Keratinocyte (primary cell): ENCODE results near the gene PGAM2.
"Not testable (repeated sequence)": the region's sequence is repeated elsewhere in the genome, so short reads cannot be mapped to it uniquely, and the experiment has no call there.

Experiments
- CTCF ChIP-seq, 3 experiments: IDR thresholded peaks in 1 of 3; conservative IDR thresholded peaks in 1 of 3; optimal IDR thresholded peaks in 1 of 3; 2 replicates in 2 of 3; 3 replicates in 1 of 3; pipeline versions ENCODE3 to v1.5.1; 2011; ENCODE audit warnings: low read length in 3 of 3, mild to moderate bottlenecking in 3 of 3, moderate library complexity in 2 of 3, control low read depth in 1 of 3, inconsistent platforms in 1 of 3; ENCODE audit not compliant: insufficient read depth in 2 of 3; ENCODE audit errors: extremely low read depth in 1 of 3
- EZH2 ChIP-seq: IDR thresholded peaks from one replicate; pipeline ENCODE4 v1.6.1; 2012; ENCODE audit warnings: inconsistent platforms, mild to moderate bottlenecking, low read length, moderate library complexity

GRCh38 chr7:44038961-44039558 lies 26.3 kb downstream of the PGAM2 start:
- TF ChIP-seq EZH2; CTCF (optimal IDR thresholded peaks at IDR 0.05 in 1 of 3, IDR thresholded peaks at IDR 0.05 in 1 of 3, conservative IDR thresholded peaks at IDR 0.05 in 1 of 3; ENCODE audit: extremely low read depth in 1 of 3, insufficient read depth in 2 of 3, low read length in 3 of 3): not testable (repeated sequence)
